ENCODE data around the gene SIGLEC10. TPM values are rescaled to one million over a fixed set of nuclear protein-coding genes. Genes with fewer than 3 reads are reported as not detected.

The SIGLEC10 gene
- polyA plus RNA-seq, 2 of the 4 experiments (the other 2 are of a cell fraction), result not detected

DNA sequence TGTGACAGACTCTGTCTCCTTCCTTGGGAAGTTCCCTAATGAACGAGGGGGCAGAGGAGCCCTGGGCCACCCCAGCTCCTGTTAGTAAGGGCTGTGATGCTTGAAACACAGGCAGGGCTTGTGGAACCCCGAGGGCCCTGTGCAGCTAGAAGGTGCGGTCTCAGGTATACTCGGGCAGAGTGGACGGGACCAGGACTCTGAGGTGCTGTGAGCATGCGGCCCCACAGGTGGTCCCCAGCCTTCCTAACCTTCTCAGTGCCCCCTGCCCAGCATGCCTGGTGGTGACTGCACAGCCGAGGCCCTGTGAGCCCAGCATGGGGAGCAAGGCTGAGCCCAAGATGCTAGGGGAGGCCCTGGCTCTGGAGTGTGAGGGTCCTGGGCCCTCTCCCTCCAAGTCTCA, 44.8 kb upstream of the SIGLEC10 start:
- CTCF ChIA-PET, result interaction anchor here (0.7 to 3.1 kb wide), 6 partner anchors 9 to 316 kb away, joined by 3 to 17 read pairs (median 6); no protein-coding TSS in a partner anchor
- FAIRE-seq (no peak), ATAC-seq (no peak), DNase-seq (ENCODE audit: low read depth in 1 of 2, low spot score in 1 of 2) (no peak)
- TF ChIP-seq NR3C1 (IDR thresholded peaks at IDR 0.05) (no peak), PHF8 (IDR thresholded peaks at IDR 0.05; ENCODE audit: borderline replicate concordance, low read depth) (no peak), HOXA7 (CRISPR knock-in tag; IDR thresholded peaks at IDR 0.05) (no peak), FOXS1 (CRISPR knock-in tag; IDR thresholded peaks at IDR 0.05) (no peak), FOSB (CRISPR knock-in tag; IDR thresholded peaks at IDR 0.05) (no peak), CHD4 (IDR thresholded peaks at IDR 0.05; ENCODE audit: borderline replicate concordance) (no peak), RFX5 (IDR thresholded peaks at IDR 0.05) (no peak), HOXB13 (CRISPR knock-in tag; IDR thresholded peaks at IDR 0.05; ENCODE audit: low read depth) (no peak), ZFP36 (IDR thresholded peaks at IDR 0.05; ENCODE audit: borderline replicate concordance, partially characterized antibody) (no peak), TFCP2L1 (CRISPR knock-in tag; IDR thresholded peaks at IDR 0.05) (no peak), NPAS2 (CRISPR knock-in tag; IDR thresholded peaks at IDR 0.05; ENCODE audit: borderline replicate concordance) (no peak), NFE2L2 (conservative IDR thresholded peaks at IDR 0.05; ENCODE audit: low read length) (no peak), ZSCAN20 (CRISPR knock-in tag; IDR thresholded peaks at IDR 0.05) (no peak), JUN (IDR thresholded peaks at IDR 0.05) (no peak)
- TF ChIP-seq, protein P1, sequence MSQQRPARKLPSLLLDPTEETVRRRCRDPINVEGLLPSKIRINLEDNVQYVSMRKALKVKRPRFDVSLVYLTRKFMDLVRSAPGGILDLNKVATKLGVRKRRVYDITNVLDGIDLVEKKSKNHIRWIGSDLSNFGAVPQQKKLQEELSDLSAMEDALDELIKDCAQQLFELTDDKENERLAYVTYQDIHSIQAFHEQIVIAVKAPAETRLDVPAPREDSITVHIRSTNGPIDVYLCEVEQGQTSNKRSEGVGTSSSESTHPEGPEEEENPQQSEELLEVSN (IDR thresholded peaks at IDR 0.05; ENCODE audit: borderline replicate concordance, low read depth), result no peak
- TF ChIP-seq, protein P2, sequence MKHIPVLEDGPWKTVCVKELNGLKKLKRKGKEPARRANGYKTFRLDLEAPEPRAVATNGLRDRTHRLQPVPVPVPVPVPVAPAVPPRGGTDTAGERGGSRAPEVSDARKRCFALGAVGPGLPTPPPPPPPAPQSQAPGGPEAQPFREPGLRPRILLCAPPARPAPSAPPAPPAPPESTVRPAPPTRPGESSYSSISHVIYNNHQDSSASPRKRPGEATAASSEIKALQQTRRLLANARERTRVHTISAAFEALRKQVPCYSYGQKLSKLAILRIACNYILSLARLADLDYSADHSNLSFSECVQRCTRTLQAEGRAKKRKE (CRISPR knock-in tag; IDR thresholded peaks at IDR 0.05; ENCODE audit: low read depth), result no peak
- TF ChIP-seq, protein P3, sequence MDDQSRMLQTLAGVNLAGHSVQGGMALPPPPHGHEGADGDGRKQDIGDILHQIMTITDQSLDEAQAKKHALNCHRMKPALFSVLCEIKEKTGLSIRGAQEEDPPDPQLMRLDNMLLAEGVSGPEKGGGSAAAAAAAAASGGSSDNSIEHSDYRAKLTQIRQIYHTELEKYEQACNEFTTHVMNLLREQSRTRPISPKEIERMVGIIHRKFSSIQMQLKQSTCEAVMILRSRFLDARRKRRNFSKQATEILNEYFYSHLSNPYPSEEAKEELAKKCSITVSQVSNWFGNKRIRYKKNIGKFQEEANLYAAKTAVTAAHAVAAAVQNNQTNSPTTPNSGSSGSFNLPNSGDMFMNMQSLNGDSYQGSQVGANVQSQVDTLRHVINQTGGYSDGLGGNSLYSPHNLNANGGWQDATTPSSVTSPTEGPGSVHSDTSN (IDR thresholded peaks at IDR 0.05), result no peak
- H3K4me3 ChIP-seq, result no peak overlapping the region
- H3K9me3 ChIP-seq, result no peaks in the 10 kb centered on the region; the same call in 2 of the 3 replicates
- H3K4me1 ChIP-seq, result no peaks in the 10 kb centered on the region
- 34% methylated on average over 7 of the region's 7 CpGs for WGBS (ENCODE audit: missing lambda C conversion rate)
- H3K4me2 ChIP-seq, result no peak overlapping the region
- POLR2A ChIA-PET, result no interaction called here
- no peak overlapping the region for H3K27ac ChIP-seq

DNA sequence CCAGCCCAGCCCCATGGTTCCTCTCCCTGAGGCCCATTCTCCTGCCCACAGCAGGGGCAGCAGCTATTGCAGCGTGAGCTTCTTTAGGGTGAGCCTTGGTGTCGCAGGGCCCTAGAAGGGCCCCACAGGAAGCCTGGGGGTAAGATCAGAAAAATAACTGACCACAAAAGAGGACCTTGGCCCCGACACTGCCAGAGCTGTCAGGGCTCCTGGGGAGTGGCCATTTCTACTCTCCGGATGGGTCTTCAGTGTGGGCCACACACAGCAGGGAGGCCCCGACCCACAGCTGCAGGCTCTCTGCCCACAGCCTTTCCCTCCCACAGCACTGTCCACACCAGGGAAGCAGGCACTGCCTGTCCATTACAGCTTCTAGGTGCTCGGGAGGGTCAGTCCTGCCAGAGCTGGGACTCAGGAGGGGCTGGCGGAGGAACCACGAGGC, 44.3 kb upstream of the SIGLEC10 start:
- POLR2A ChIA-PET, result no interaction called here
- no peak for TF ChIP-seq RAD21 (conservative IDR thresholded peaks at IDR 0.05 in 1 of 2, IDR thresholded peaks at IDR 0.05 in 1 of 2)
- TF ChIP-seq, protein P2 (CRISPR knock-in tag; IDR thresholded peaks at IDR 0.05; ENCODE audit: low read depth), result no peak
- no peak for TF ChIP-seq ZFP36 (IDR thresholded peaks at IDR 0.05; ENCODE audit: borderline replicate concordance, partially characterized antibody)
- CTCF ChIA-PET, result interaction anchor here (0.7 to 3.1 kb wide), 5 partner anchors 10 to 316 kb away, joined by 3 to 8 read pairs (median 4); no protein-coding TSS in a partner anchor
- no peak overlapping the region for H3K4me3 ChIP-seq
- ATAC-seq, result no peak
- H3K27ac ChIP-seq, result no peak overlapping the region
- no peak overlapping the region for H3K4me2 ChIP-seq
- H3K4me1 ChIP-seq, result no peaks in the 10 kb centered on the region
- FAIRE-seq, result no peak
- H3K9me3 ChIP-seq, result no peaks in the 10 kb centered on the region; the same call in 2 of the 3 replicates
- DNase-seq (ENCODE audit: low read depth in 1 of 2, low spot score in 1 of 2), result no peak
- WGBS (ENCODE audit: missing lambda C conversion rate), result 46% methylated on average over 8 of the region's 8 CpGs
